ENCODE data around the gene PRLH.

PRLH gene

GRCh38 chr2:237525559-237526157, 40.7 kb upstream of the PRLH start:
- no peak for DNase-seq (ENCODE audit: low read depth)
- no peak for TF ChIP-seq CTCF (IDR thresholded peaks at IDR 0.05; ENCODE audit: low read depth, low read length)
- TF ChIP-seq, protein P1, sequence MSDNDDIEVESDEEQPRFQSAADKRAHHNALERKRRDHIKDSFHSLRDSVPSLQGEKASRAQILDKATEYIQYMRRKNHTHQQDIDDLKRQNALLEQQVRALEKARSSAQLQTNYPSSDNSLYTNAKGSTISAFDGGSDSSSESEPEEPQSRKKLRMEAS (IDR thresholded peaks at IDR 0.05; ENCODE audit: low read depth, low read length), result no peak
- no peak for TF ChIP-seq POLR2A (IDR thresholded peaks at IDR 0.05; ENCODE audit: extremely low read depth, insufficient read length)
- TF ChIP-seq MYC (IDR thresholded peaks at IDR 0.05; ENCODE audit: low read depth, low read length), result no peak
- H3K4me3 ChIP-seq (ENCODE audit: low read depth, low read length), result no peak overlapping the region

- H3K4me3 ChIP-seq (ENCODE audit: low read depth, low read length), result no peak overlapping the region
- TF ChIP-seq MYC (IDR thresholded peaks at IDR 0.05; ENCODE audit: low read depth, low read length), result no peak
- TF ChIP-seq, protein P1 (IDR thresholded peaks at IDR 0.05; ENCODE audit: low read depth, low read length), result no peak
- DNase-seq (ENCODE audit: low read depth), result no peak
Measured at GRCh38 chr2:237527233-237527632, 39.1 kb upstream of the PRLH start.

DNA sequence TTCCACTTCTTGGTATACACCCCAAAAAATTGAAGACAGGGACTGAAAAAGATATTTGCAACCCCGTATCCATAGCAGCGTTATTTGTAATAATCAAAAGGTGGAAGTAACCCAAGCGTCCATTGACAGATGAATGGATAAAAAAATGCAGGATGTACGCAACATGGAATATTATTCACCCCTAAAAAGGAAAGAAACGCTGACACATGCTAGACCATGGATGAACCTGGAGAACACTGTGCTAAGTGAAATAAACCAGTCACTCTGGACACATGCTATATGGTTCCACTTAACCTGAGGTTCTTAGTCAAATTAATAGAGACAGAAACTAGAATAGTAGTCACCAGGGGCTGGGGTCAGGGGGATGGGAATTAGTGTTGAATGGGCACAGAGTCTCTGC, 38.6 kb upstream of the PRLH start:
- H3K4me3 ChIP-seq (ENCODE audit: low read depth, low read length), result no peak overlapping the region
- no peak for DNase-seq (ENCODE audit: low read depth)
- TF ChIP-seq, protein P1 (IDR thresholded peaks at IDR 0.05; ENCODE audit: low read depth, low read length), result no peak
- TF ChIP-seq CTCF (IDR thresholded peaks at IDR 0.05; ENCODE audit: low read depth, low read length) (no peak), MYC (IDR thresholded peaks at IDR 0.05; ENCODE audit: low read depth, low read length) (no peak), POLR2A (IDR thresholded peaks at IDR 0.05; ENCODE audit: extremely low read depth, insufficient read length) (no peak)

GRCh38 chr2:237529452-237530402, 36.6 kb upstream of the PRLH start:
- H3K4me3 ChIP-seq (ENCODE audit: low read depth, low read length), result no peak overlapping the region
- DNase-seq (ENCODE audit: low read depth), result peak; percentile 66
- TF ChIP-seq CTCF (IDR thresholded peaks at IDR 0.05; ENCODE audit: low read depth, low read length) (no peak), POLR2A (IDR thresholded peaks at IDR 0.05; ENCODE audit: extremely low read depth, insufficient read length) (no peak), MYC (IDR thresholded peaks at IDR 0.05; ENCODE audit: low read depth, low read length) (no peak)
- TF ChIP-seq, protein P1 (IDR thresholded peaks at IDR 0.05; ENCODE audit: low read depth, low read length), result no peak

DNA sequence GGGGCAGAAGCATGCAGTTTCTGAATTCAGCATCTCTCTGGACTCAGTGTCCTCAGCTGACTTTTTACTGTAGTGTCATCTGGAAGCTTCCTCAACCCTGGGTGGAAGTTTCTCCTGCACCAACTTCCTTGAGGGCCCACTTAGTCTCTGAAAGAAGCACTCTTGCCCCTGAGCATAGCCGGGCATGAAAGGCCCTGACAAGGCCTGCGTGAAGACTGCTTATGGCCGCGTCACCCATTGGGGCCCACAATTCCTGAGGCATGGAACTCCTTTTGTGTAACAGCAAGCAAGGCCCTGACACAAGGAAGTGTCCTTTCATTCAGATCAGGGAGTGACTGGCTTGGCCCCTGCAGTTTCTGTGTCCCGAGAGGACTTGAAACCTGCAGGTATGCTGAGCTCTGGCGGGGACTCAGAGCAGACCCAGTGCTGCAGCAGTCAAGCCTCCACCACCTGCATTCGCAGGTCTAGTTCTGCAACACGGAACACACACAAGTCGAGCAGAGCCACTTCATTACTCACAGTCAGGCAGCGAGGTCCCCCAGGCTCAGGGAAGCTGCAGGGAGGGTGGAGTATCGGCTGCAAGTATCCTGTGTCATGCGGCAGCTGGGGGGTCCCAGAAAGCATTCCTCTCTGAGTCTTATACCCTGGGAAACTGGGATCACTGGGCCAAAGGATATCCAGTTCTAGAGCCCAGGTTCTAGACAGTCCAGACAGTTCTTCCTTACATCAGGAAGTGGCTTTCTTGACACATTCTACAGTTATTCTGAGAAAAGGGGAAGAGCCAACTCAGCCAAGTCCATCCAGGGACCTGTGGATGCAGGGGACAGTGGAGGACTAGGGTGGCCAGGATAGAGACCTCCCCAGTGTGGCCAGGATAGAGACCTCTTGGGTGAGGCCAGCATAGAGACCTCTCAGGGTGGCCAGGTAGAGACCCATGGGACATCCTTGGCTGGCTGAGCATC, 35.6 kb upstream of the PRLH start:
- H3K4me3 ChIP-seq (ENCODE audit: low read depth, low read length), result no peak overlapping the region
- TF ChIP-seq, protein P1 (IDR thresholded peaks at IDR 0.05; ENCODE audit: low read depth, low read length), result no peak
- TF ChIP-seq MYC (IDR thresholded peaks at IDR 0.05; ENCODE audit: low read depth, low read length) (no peak), POLR2A (IDR thresholded peaks at IDR 0.05; ENCODE audit: extremely low read depth, insufficient read length) (no peak), CTCF (IDR thresholded peaks at IDR 0.05; ENCODE audit: low read depth, low read length) (no peak)
- DNase-seq (ENCODE audit: low read depth), result peak; percentile 36

Data from NB4 (cell line).